SK-N-SH (cell line): ENCODE results near the gene MICALL1. TPM values are rescaled to one million over a fixed set of nuclear protein-coding genes. Genes with fewer than 3 reads are reported as not detected.

Experiments
- CTCF ChIA-PET: fragments of 300-600, 350-600 bp; formaldehyde crosslinking; extraction: SDS; loops from one replicate; lab custom pipeline; 2021; lab: Yijun Ruan, JAX
- POLR2A ChIA-PET: fragments of 350-600 bp; sonication (Branson Sonifier 250); formaldehyde crosslinking; extraction: SDS; loops from one replicate; lab custom pipeline; 2020; ENCODE audit warnings: antibody characterized with exemption, inconsistent platforms; lab: Yijun Ruan, JAX
- DNase-seq: peaks from one replicate; pipeline ENCODE4 v3.0.0; 2012
- H2AFZ ChIP-seq: fragments of 200-600 bp; sonication (generic); 2 replicates; pipeline ENCODE4 v1.8.1; 2016; ENCODE audit warnings: antibody characterized with exemption, mild to moderate bottlenecking, low read depth
- H3F3A ChIP-seq: fragments of 200-600 bp; sonication (generic); replicated peaks from 2 replicates; pipeline ENCODE3; 2016; ENCODE audit warnings: antibody characterized with exemption, mild to moderate bottlenecking; ENCODE audit not compliant: insufficient read depth
- H3K27ac ChIP-seq, 2 experiments: fragments of 200-500 bp in 1 of 2; fragments of 200-600 bp in 1 of 2; sonication (Bioruptor generic) in 1 of 2; sonication (generic), shearing (Covaris generic) in 1 of 2; 2 replicates each; pipeline versions ENCODE4 v1.5.1 to v1.6.1; 2014 to 2016; ENCODE audit warnings: low read depth in 2 of 2, inconsistent platforms in 1 of 2, low read length in 1 of 2, mild to moderate bottlenecking in 1 of 2, mixed read lengths in 1 of 2
- H3K27me3 ChIP-seq: fragments of 200-600 bp; sonication (generic), shearing (Covaris generic); 2 replicates; pipeline ENCODE4 v1.6.1; 2016; ENCODE audit warnings: mixed run types; ENCODE audit not compliant: insufficient read depth
- H3K36me3 ChIP-seq, 2 experiments: fragments of 200-500 bp in 1 of 2; fragments of 200-600 bp in 1 of 2; sonication (Bioruptor generic) in 1 of 2; sonication (generic) in 1 of 2; replicated peaks in 1 of 2; 2 replicates each; pipeline versions ENCODE3 to v1.5.1; 2014 to 2016; ENCODE audit warnings: low read length in 1 of 2, mild to moderate bottlenecking in 1 of 2; ENCODE audit not compliant: insufficient read depth in 2 of 2, control insufficient read depth in 1 of 2
- H3K4me1 ChIP-seq, 2 experiments: fragments of 200-500 bp in 1 of 2; fragments of 200-600 bp in 1 of 2; sonication (Bioruptor generic) in 1 of 2; sonication (generic), shearing (Covaris generic) in 1 of 2; 2 replicates each; pipeline versions ENCODE4 v1.5.1 to v1.6.1; 2014 to 2016; ENCODE audit warnings: low read depth in 1 of 2, low read length in 1 of 2, mixed run types in 1 of 2; ENCODE audit not compliant: insufficient read depth in 2 of 2, control insufficient read depth in 1 of 2
- H3K4me2 ChIP-seq: fragments of 200-600 bp; sonication (generic), shearing (Covaris generic); 2 replicates; pipeline ENCODE4 v1.6.1; 2017; ENCODE audit warnings: mixed run types
- H3K4me3 ChIP-seq, 2 experiments: fragments of 200-500 bp in 1 of 2; fragments of 200-600 bp in 1 of 2; sonication (Bioruptor generic) in 1 of 2; sonication (generic), shearing (Covaris generic) in 1 of 2; 2 replicates each; pipeline versions ENCODE4 v1.5.1 to v1.8.1; 2014 to 2016; ENCODE audit warnings: low read depth in 2 of 2, inconsistent platforms in 1 of 2, low read length in 1 of 2, mild to moderate bottlenecking in 1 of 2, mixed read lengths in 1 of 2, moderate library complexity in 1 of 2
- H3K79me2 ChIP-seq: fragments of 200-600 bp; sonication (generic); 2 replicates; pipeline ENCODE4 v1.8.1; 2017; ENCODE audit warnings: mild to moderate bottlenecking; ENCODE audit not compliant: insufficient read depth
- H3K9ac ChIP-seq: fragments of 200-600 bp; sonication (generic); 2 replicates; pipeline ENCODE4 v1.6.1; 2017; ENCODE audit warnings: mixed run types
- H3K9me2 ChIP-seq: fragments of 200-600 bp; sonication (generic); 2 replicates; pipeline ENCODE4 v1.6.1; 2017; ENCODE audit warnings: mixed run types
- H3K9me3 ChIP-seq: fragments of 200-600 bp; sonication (generic); 2 replicates; pipeline ENCODE4 v1.6.1; 2017; ENCODE audit warnings: mixed run types, mild to moderate bottlenecking, moderate library complexity
- H4K20me1 ChIP-seq: fragments of 200-600 bp; sonication (generic); 2 replicates; pipeline ENCODE4 v1.6.1; 2017; ENCODE audit warnings: mild to moderate bottlenecking, mixed run types; ENCODE audit not compliant: insufficient read depth
- CHD2 ChIP-seq: fragments of 150-350 bp; IDR thresholded peaks from 2 replicates; pipeline ENCODE4 v1.6.1; 2018; ENCODE audit warnings: low read length; ENCODE audit not compliant: partially characterized antibody
- GATA2 ChIP-seq: sonication (generic); formaldehyde crosslinking; IDR thresholded peaks from 2 replicates; pipeline ENCODE4 v1.5.0; 2020; ENCODE audit warnings: mild to moderate bottlenecking, missing genetic modification reagents
- MAX ChIP-seq: IDR thresholded peaks from 2 replicates; pipeline ENCODE4 v1.4.0; 2012; ENCODE audit warnings: low read depth
- RAD21 ChIP-seq: IDR thresholded peaks from 2 replicates; pipeline ENCODE4 v1.6.1; 2012; ENCODE audit warnings: mild to moderate bottlenecking, low read length
- RCOR1 ChIP-seq: fragments of 150-350 bp; IDR thresholded peaks from 2 replicates; pipeline ENCODE4 v1.6.1; 2017; ENCODE audit warnings: antibody characterized with exemption, low read length
- REST ChIP-seq: IDR thresholded peaks from 2 replicates; pipeline ENCODE4 v1.6.1; 2012; ENCODE audit warnings: mild to moderate bottlenecking, low read depth, low read length, moderate library complexity
- RFX5 ChIP-seq: IDR thresholded peaks from 2 replicates; pipeline ENCODE4 v1.6.1; 2012; ENCODE audit warnings: mild to moderate bottlenecking, improper control_type of control experiment, low read length
- RXRA ChIP-seq: IDR thresholded peaks from 2 replicates; pipeline ENCODE4 v1.4.0; 2012; ENCODE audit warnings: low read depth, mild to moderate bottlenecking, borderline replicate concordance
- SMC3 ChIP-seq: IDR thresholded peaks from 2 replicates; pipeline ENCODE4 v1.6.1; 2012; ENCODE audit warnings: low read depth, low read length, improper control_type of control experiment
- TCF12 ChIP-seq: IDR thresholded peaks from 2 replicates; pipeline ENCODE4 v1.4.0; 2012
- TEAD4 ChIP-seq: IDR thresholded peaks from 2 replicates; pipeline ENCODE4 v1.4.0; 2012; ENCODE audit warnings: mild to moderate bottlenecking, borderline replicate concordance; ENCODE audit not compliant: insufficient read depth
- YY1 ChIP-seq: IDR thresholded peaks from 2 replicates; pipeline ENCODE4 v1.4.0; 2012; ENCODE audit warnings: low read depth, mild to moderate bottlenecking
- WGBS: methylation state at CpG from one replicate; pipeline ENCODE4 v1.1.6; 2017; ENCODE audit warnings: low lambda C conversion rate; 5-methylcytosine and 5-hydroxymethylcytosine counted together
- polyA plus RNA-seq, 3 experiments: library from polyadenylated mRNA; depleted of rRNA; stranded (reverse); fragments of >200 nt; gene quantifications; 2 replicates each; pipeline ENCODE4 v1.2.3, GENCODE V29; 2012
- TF ChIP-seq, protein P1 (sequence below): fragments of 150-350 bp; IDR thresholded peaks from 2 replicates; pipeline ENCODE4 v1.6.1; 2017; ENCODE audit warnings: antibody characterized with exemption, low read length, low read depth, borderline replicate concordance
- TF ChIP-seq, protein P2 (sequence below): IDR thresholded peaks from 2 replicates; pipeline ENCODE4 v1.4.0; 2012; ENCODE audit warnings: low read depth, borderline replicate concordance
- TF ChIP-seq, protein P3 (sequence below): fragments of 200-600 bp; sonication (generic); IDR thresholded peaks from 2 replicates; pipeline ENCODE4 v1.6.1; 2017; ENCODE audit warnings: antibody characterized with exemption, mild to moderate bottlenecking, moderate library complexity

Gene MICALL1
- polyA plus RNA-seq, 1 of the 3 experiments (the other 2 are of a cell fraction), result 12.9 TPM

DNA sequence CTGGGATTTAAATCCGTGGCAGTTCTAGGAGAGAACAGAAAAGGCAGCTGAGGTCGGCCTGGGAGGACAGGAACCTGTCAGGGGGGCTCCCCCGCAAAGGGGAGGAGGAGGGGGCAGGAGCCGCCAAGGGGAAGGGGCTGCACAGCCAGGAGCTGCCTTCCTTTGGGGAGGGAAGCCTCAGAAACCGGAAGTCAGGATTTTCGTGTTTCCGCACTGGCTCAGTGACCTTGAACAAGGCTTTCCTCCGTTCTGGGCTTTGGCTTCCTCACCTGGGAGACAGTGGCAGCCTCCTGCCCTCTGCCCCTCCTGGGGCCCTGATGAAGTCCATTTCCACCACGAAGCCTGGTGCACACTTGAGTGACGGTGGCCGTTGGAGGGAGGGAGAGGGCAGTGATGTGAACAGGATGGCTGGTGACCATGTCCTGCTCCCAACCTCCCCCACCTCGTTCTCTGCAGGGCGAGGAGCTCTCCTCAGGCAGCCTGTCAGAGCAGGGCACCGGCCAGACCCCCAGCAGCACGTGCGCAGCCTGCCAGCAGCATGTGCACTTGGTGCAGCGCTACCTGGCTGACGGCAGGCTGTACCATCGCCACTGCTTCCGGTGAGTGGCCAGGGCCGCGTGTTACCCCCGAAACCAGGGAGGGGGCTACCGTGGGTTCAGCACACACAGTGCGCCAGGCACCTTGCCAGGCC is 12.6 kb downstream of the MICALL1 start:
- CTCF ChIA-PET, result interaction anchor here (1.4 to 1.7 kb wide), 2 partner anchors 55 kb away, joined by 4 to 5 read pairs; no protein-coding TSS in a partner anchor
- TF ChIP-seq CHD2, result no peak
- TF ChIP-seq SMC3, result no peak
- no peak for TF ChIP-seq RXRA
- TF ChIP-seq RFX5, result no peak
- no peak for TF ChIP-seq YY1
- no peak for TF ChIP-seq REST
- TF ChIP-seq TEAD4, result no peak
- TF ChIP-seq, protein P1, sequence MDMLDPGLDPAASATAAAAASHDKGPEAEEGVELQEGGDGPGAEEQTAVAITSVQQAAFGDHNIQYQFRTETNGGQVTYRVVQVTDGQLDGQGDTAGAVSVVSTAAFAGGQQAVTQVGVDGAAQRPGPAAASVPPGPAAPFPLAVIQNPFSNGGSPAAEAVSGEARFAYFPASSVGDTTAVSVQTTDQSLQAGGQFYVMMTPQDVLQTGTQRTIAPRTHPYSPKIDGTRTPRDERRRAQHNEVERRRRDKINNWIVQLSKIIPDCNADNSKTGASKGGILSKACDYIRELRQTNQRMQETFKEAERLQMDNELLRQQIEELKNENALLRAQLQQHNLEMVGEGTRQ, result no peak
- TF ChIP-seq MAX, result no peak
- H3K36me3 ChIP-seq, result peaks cover 29 to 32% of the 10 kb centered on the region in 2 experiments

GRCh38 chr22:37920126-37920525 is 14.0 kb downstream of the MICALL1 start:
- no peaks in the 10 kb centered on the region for H3K4me1 ChIP-seq
- peaks cover 32 to 35% of the 10 kb centered on the region in 2 experiments for H3K36me3 ChIP-seq
- TF ChIP-seq, protein P2, sequence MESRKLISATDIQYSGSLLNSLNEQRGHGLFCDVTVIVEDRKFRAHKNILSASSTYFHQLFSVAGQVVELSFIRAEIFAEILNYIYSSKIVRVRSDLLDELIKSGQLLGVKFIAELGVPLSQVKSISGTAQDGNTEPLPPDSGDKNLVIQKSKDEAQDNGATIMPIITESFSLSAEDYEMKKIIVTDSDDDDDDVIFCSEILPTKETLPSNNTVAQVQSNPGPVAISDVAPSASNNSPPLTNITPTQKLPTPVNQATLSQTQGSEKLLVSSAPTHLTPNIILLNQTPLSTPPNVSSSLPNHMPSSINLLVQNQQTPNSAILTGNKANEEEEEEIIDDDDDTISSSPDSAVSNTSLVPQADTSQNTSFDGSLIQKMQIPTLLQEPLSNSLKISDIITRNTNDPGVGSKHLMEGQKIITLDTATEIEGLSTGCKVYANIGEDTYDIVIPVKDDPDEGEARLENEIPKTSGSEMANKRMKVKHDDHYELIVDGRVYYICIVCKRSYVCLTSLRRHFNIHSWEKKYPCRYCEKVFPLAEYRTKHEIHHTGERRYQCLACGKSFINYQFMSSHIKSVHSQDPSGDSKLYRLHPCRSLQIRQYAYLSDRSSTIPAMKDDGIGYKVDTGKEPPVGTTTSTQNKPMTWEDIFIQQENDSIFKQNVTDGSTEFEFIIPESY, result no peak
- no peak for TF ChIP-seq GATA2 (CRISPR knock-in tag)
- no peak for TF ChIP-seq YY1
- TF ChIP-seq CHD2, result no peak
- TF ChIP-seq RXRA, result no peak
- TF ChIP-seq TCF12, result no peak
- no peak for TF ChIP-seq TEAD4
- TF ChIP-seq, protein P3, sequence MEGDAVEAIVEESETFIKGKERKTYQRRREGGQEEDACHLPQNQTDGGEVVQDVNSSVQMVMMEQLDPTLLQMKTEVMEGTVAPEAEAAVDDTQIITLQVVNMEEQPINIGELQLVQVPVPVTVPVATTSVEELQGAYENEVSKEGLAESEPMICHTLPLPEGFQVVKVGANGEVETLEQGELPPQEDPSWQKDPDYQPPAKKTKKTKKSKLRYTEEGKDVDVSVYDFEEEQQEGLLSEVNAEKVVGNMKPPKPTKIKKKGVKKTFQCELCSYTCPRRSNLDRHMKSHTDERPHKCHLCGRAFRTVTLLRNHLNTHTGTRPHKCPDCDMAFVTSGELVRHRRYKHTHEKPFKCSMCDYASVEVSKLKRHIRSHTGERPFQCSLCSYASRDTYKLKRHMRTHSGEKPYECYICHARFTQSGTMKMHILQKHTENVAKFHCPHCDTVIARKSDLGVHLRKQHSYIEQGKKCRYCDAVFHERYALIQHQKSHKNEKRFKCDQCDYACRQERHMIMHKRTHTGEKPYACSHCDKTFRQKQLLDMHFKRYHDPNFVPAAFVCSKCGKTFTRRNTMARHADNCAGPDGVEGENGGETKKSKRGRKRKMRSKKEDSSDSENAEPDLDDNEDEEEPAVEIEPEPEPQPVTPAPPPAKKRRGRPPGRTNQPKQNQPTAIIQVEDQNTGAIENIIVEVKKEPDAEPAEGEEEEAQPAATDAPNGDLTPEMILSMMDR, result no peak
- no peak for TF ChIP-seq RAD21
- TF ChIP-seq RCOR1, result no peak
- TF ChIP-seq RFX5, result no peak
- TF ChIP-seq MAX, result no peak
- no peak for TF ChIP-seq SMC3

More for the DNA sequence above, 12.6 kb downstream of the MICALL1 start:
- H3K4me3 ChIP-seq, result no peak overlapping the region
- 95% methylated on average over 14 of the region's 25 CpGs for WGBS
- no peaks in the 10 kb centered on the region for H3K9me3 ChIP-seq
- DNase-seq, result no peak
- H4K20me1 ChIP-seq, result no peaks in the 10 kb centered on the region
- H3F3A ChIP-seq, result peaks cover 5% of the 10 kb centered on the region
- no peak overlapping the region for H3K4me2 ChIP-seq
- no peaks in the 10 kb centered on the region for H3K9me2 ChIP-seq
- H3K27ac ChIP-seq, result no peak overlapping the region
- H3K9ac ChIP-seq, result no peak overlapping the region
- H3K27me3 ChIP-seq, result no peaks in the 10 kb centered on the region
- no peaks in the 10 kb centered on the region for H3K4me1 ChIP-seq
- H2AFZ ChIP-seq, result no peak overlapping the region
- H3K79me2 ChIP-seq, result no peaks in the 10 kb centered on the region
- POLR2A ChIA-PET, result interaction anchor here (1.0 kb wide), 1 partner anchor 13 kb away, joined by 3 read pairs; the partner anchor contains the start of gene MICALL1

More at GRCh38 chr22:37920126-37920525, 14.0 kb downstream of the MICALL1 start:
- ChIA-PET POLR2A (no interaction called here), CTCF (interaction anchor here (1.0 to 1.7 kb wide), 2 partner anchors 14 to 56 kb away, joined by 3 to 5 read pairs; no protein-coding TSS in a partner anchor)
- no peaks in the 10 kb centered on the region for H3K9me3 ChIP-seq
- no peaks in the 10 kb centered on the region for H3K9me2 ChIP-seq
- H3K27ac ChIP-seq, result no peak overlapping the region
- no peak overlapping the region for H3K4me2 ChIP-seq
- no peak overlapping the region for H2AFZ ChIP-seq
- no peaks in the 10 kb centered on the region for H3K27me3 ChIP-seq
- peaks cover 5% of the 10 kb centered on the region for H3F3A ChIP-seq
- no peak overlapping the region for H3K9ac ChIP-seq
- no peaks in the 10 kb centered on the region for H3K79me2 ChIP-seq
- 83% methylated on average over 5 of the region's 5 CpGs for WGBS
- H3K4me3 ChIP-seq, result no peak overlapping the region
- H4K20me1 ChIP-seq, result no peaks in the 10 kb centered on the region
- DNase-seq, result no peak
